NCI-H1105 (cell line): Measurements from ENCODE around the gene ZDHHC9.

ENCODE experiments used
- DNase-seq: peaks from one replicate; lab custom pipeline; 2025; lab: John Stamatoyannopoulos, UW

ZDHHC9 gene

DNA sequence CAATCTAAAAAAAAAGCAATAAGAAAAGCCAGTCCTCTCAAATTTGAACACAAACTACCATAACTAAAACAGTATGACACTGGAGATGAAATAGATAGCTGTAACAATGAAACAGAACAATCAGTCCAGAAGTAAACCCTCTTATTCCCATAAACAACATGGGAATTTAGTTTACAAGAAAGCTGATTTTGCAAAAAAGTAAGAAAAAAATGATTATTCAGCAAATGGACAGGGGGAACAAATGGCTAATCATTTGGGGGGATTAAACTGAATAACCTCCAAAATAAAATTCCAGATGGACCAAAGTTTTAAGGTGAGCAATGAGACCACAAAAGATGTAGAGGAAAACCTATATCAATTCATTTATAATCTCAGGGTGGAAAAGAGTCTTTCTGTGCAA, 80.0 kb downstream of the ZDHHC9 start:
- DNase-seq: no peak

- DNase-seq: no peak
Observed at GRCh38 chrX:129762448-129762847, 81.2 kb downstream of the ZDHHC9 start.

- DNase-seq: no peak
Observed at GRCh38 chrX:129761596-129761995, 82.1 kb downstream of the ZDHHC9 start.

DNA sequence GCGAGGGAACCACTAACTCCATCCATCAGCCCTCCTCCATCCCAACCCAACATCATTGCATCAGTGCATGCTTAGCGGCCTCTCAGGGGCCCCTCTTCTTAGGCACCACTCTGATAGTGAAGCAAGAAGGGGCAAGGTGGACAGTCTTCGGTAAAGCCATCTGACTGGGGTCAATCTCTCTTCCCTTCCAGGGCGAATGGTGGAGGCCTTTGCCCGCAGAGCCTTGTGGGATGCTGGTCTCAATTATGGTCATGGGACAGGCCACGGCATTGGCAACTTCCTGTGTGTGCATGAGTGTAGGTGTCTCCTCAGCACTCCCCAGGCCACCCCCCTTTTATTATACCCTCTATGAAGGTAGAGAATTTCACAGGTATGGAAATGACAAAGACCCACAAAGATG, 82.7 kb downstream of the ZDHHC9 start:
- DNase-seq: no peak

DNA sequence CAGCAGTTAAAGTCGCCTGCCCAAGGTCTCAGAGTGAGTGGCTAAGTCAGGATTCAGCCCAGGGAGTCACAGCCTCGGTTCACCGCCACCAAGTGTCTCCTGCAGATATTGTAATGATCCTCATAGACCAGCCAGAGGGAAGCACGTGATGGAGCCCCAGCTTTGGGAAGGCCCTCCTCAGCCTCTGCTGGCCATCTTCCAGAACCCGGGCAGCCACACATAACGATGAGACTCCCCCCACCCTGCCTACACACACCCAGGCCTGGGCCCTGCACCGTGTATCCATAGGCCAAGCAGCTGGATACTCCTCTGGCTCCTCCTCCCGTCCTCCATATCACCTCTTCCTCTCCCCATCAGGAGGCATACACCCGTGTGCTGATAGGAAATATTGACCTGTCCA, 83.5 kb downstream of the ZDHHC9 start:
- no peak for DNase-seq

- DNase-seq: no peak
Observed at GRCh38 chrX:129759576-129760061, 84.1 kb downstream of the ZDHHC9 start.

GRCh38 chrX:129755779-129756650, 87.7 kb downstream of the ZDHHC9 start:
- DNase-seq: no peak

GRCh38 chrX:129754056-129755024, 89.3 kb downstream of the ZDHHC9 start:
- DNase-seq: no peak
